GM21423 (cell line): Measurements from ENCODE around the gene C1R.
"Not testable (repeated sequence)": the region's sequence is repeated elsewhere in the genome, so short reads cannot be mapped to it uniquely, and the experiment has no call there.

Source experiments
- ATAC-seq: cut with Tn5 transposase; IDR thresholded peaks from one replicate; pipeline ENCODE4 v1.9.1; 2021; ENCODE audit warnings: mild to moderate bottlenecking, moderate library complexity; ENCODE audit not compliant: unreplicated experiment

C1R gene

DNA sequence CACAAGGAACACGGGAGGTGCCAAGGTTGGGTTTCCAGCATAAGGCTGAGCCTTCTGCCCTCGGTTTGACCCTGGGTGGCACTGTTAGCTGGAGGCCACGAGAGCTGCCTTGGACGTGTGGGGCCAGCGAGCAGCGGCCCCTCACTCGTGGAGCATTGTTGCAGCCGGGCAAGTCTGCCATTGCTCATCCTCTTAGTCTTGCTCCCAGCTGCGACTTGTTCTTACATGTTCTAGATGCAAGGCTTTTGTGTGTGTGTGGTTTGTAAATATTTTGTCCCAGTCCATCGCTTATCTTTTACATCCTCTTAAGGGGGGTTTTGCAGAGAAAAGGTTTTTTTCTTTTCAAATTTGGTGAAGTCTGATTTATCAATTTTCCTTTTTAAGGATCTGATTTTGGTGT, 52.8 kb downstream of the C1R start:
- no peak for ATAC-seq

DNA sequence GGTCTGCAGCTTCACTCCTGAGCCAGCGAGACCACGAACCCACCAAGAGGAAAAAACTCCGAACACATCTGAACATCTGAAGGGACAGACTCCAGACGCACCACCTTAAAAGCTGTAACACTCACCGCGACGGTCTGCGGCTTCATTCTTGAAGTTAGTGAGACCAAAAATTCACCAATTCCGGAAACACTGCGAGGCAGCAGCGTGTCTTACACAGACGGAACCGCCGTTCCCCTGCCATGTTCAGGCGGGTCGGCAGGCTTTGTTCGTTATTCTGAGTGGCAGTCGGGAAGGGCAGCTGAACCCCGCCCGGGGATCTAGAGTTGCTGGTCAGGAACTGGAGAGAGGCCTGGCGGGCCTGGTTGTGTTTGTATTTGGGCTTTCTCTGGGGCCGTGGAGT, 53.7 kb downstream of the C1R start:
- no peak for ATAC-seq

DNA sequence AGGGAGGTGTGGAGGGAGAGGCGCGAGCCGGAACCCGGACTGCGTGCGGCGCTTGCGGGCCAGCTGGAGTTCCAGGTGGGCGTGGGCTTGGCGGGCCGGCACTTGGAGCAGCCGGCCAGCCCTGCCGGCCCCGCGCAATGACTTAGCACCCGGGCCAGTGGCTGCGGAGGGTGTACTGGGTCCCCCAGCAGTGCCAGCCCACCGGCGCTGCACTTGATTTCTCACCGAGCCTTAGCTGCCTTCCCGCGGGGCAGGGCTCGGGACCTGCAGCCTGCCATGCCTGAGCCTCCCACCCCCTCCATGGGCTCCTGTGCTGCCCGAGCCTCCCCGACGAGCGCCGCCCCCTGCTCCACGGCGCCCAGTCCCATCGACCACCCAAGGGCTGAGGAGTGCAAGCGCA, 54.8 kb downstream of the C1R start:
- not testable (repeated sequence) for ATAC-seq

DNA sequence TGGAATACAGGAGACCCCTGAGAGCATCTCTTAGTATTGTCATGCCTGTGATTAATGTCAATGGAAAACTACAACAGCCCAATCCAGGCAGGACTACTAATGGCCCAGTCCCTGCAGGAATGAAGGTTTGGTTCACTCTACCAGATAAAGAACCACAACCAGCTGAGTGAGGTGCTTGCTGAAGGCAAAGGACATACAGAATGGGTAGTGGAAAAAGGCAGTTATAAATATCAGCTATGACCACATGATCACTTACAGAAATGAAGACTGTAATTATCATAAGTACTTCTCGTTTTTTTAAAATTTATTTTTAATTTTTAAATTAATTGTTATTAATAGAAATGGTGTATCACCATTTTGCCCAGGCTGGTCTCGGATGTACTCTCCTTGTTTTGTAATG, 56.8 kb downstream of the C1R start:
- no peak for ATAC-seq

DNA sequence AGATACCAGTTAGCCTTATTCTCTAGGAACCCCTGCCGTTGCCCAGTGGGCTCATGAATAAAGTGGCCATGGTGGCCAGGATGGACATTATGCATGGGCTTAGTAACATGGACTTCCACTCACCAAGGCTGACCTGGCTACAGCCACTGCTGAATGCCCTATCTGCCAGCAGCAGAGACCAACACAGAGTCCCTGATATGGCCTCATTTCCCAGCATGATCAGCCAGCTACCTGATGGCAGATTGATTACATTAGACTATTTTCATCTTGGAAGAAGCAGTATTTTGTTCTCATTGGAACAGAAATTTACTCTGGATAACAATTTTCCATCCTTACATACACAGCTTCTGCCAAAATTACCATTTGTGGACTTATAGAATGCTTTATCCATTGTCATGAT, 57.8 kb downstream of the C1R start:
- ATAC-seq = no peak

DNA sequence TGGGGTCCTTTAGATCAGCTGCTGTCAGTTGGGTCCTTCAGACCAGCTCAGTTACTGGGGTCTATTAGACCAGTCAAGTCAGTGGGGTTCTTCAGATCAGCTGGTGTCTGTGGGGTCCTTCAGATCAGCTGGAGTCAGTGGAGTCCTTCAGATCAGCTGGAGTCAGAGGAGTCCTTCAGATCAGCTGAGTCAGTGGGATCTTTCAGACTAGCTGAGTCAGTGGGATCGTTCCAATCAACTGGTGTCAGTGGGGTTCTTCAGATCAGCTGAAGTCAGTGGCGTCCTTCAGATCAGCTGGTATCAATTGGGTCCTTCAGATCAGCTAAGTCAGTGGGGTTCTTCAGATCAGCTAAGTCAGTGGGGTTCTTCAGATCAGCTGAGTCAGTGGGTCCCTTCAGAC, 59.3 kb downstream of the C1R start:
- no peak for ATAC-seq

DNA sequence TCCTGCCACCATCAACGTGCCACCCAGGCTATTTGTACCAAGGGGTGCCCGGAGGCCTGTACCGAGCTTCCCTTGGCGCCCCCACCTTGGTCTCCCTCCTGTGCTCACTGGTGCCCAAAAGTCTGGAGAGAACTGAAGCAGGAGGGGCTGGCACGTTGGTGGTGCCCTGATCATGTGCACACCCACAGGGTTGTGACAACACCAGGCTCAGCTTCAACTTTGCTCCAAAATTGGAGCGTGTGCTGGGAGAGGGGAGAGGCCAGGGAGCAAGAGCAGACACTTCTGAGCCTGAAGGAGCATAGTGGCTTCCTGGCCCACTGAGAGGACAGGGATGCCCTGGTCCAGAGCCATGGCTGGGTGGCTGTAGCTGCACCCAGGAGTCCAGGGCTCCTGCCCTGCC, 60.9 kb downstream of the C1R start:
- ATAC-seq = no peak
